K562 (cell line): Measurements from ENCODE around the gene ANO9. TPM values are rescaled to one million over a fixed set of nuclear protein-coding genes. Genes with fewer than 3 reads are reported as not detected.
A peak's percentile ranks its signal among the peaks of the same experiment; 100 is the strongest.

Experiments used
- C11orf30 ChIP-seq: fragments of 450-650 bp; IDR thresholded peaks from 2 replicates; pipeline ENCODE4 v1.6.1; 2016; ENCODE audit warnings: low read depth, mild to moderate bottlenecking
- EZH2 ChIP-seq: IDR thresholded peaks from 2 replicates; pipeline ENCODE4 v1.6.1; 2012; ENCODE audit warnings: low read depth, mild to moderate bottlenecking, inconsistent platforms, low read length, borderline replicate concordance
- HNRNPL ChIP-seq: fragments of 200-400 bp; formaldehyde crosslinking; IDR thresholded peaks from 2 replicates; pipeline ENCODE4 v1.6.1; 2017; ENCODE audit warnings: low read depth, mild to moderate bottlenecking, low read length
- L3MBTL2 ChIP-seq: fragments of 450-650 bp; IDR thresholded peaks from 2 replicates; pipeline ENCODE4 v1.6.1; 2016; ENCODE audit warnings: mild to moderate bottlenecking, moderate library complexity
- MECOM ChIP-seq: fragments of 250-450 bp; sonication (Bioruptor Pico); IDR thresholded peaks from 2 replicates; pipeline ENCODE4 v1.8.0; 2022; ENCODE audit warnings: inconsistent platforms
- NR2F6 ChIP-seq: fragments of 450-650 bp; formaldehyde crosslinking; IDR thresholded peaks from 2 replicates; pipeline ENCODE4 v1.4.0; 2020; ENCODE audit warnings: mild to moderate bottlenecking
- NR3C1 ChIP-seq: sonication (generic); formaldehyde crosslinking; IDR thresholded peaks from 2 replicates; pipeline ENCODE4 v1.8.1; 2022; ENCODE audit warnings: missing genetic modification reagents
- PYGO2 ChIP-seq: fragments of 450-650 bp; IDR thresholded peaks from 2 replicates; pipeline ENCODE4 v1.6.1; 2016; ENCODE audit warnings: mild to moderate bottlenecking, missing genetic modification characterization, moderate library complexity, missing compliant biosample characterization
- RBM25 ChIP-seq: fragments of 200-400 bp; formaldehyde crosslinking; IDR thresholded peaks from 2 replicates; pipeline ENCODE4 v1.6.1; 2018; ENCODE audit warnings: low read length, low read depth, moderate library complexity; ENCODE audit not compliant: severe bottlenecking
- RUNX1 ChIP-seq: sonication (generic); IDR thresholded peaks from 2 replicates; pipeline ENCODE4 v1.6.1; 2016; ENCODE audit warnings: antibody characterized with exemption, low read depth
- SLC30A9 ChIP-seq: fragments of 250-450 bp; sonication (Bioruptor Pico); IDR thresholded peaks from 2 replicates; pipeline ENCODE4 v1.8.0; 2022; ENCODE audit warnings: mild to moderate bottlenecking, moderate library complexity
- STAG1 ChIP-seq: sonication (generic); formaldehyde crosslinking; IDR thresholded peaks from 2 replicates; pipeline ENCODE4 v1.5.0; 2020; ENCODE audit warnings: missing genetic modification reagents, borderline replicate concordance
- WHSC1 ChIP-seq: IDR thresholded peaks from one replicate; pipeline ENCODE4 v1.6.1; 2012; ENCODE audit warnings: low read length, control low read depth, inconsistent platforms
- ZKSCAN1 ChIP-seq: fragments of 150-350 bp; IDR thresholded peaks from 2 replicates; pipeline ENCODE4 v1.6.1; 2016; ENCODE audit warnings: low read depth, low read length
- ZNF551 ChIP-seq: fragments of 250-450 bp; sonication (Bioruptor Pico); IDR thresholded peaks from 2 replicates; pipeline ENCODE4 v1.5.0; 2021; ENCODE audit warnings: mild to moderate bottlenecking, moderate library complexity
- polyA plus RNA-seq, 8 experiments: library from polyadenylated mRNA; depleted of rRNA in 4 of 8; stranded (reverse) in 5 of 8; unstranded in 3 of 8; fragments of >200 nt; fragmentation: Nextera tagmentation in 2 of 8; fragmentation: Illumina TruSeq in 1 of 8; extraction: Ambion mirVana in 2 of 8; extraction: Trizol in 1 of 8; gene quantifications; 2 replicates each; pipeline versions ENCODE4 v1.2.1 to v1.2.3, GENCODE V29; 2011 to 2014; ENCODE audit warnings: inconsistent platforms in 1 of 8, missing spikeins in 1 of 8
- total RNA-seq, 7 experiments: library from RNA; depleted of rRNA in 6 of 7; stranded (reverse); fragments of >200 nt in 6 of 7; fragmentation: Illumina TruSeq in 2 of 7; extraction: Trizol in 2 of 7; gene quantifications; 2 replicates each; pipeline versions ENCODE4 v1.2.1 to v1.2.3, GENCODE V29; 2011 to 2021; ENCODE audit warnings: low replicate concordance in 1 of 7
- TF ChIP-seq, protein P1 (sequence below): fragments of 450-650 bp; IDR thresholded peaks from 2 replicates; pipeline ENCODE4 v1.6.1; 2016; ENCODE audit warnings: mild to moderate bottlenecking, moderate library complexity
- TF ChIP-seq, protein P2 (sequence below): sonication (generic); formaldehyde crosslinking; IDR thresholded peaks from 2 replicates; pipeline ENCODE4 v1.8.0; 2022; ENCODE audit warnings: mild to moderate bottlenecking, missing genetic modification reagents

The ANO9 gene
- total and polyA plus RNA-seq, 9 of the 15 experiments (the other 6 are each of a cell fraction or from before 2014, with no cell fraction given) = 0.20 to 14.5 (median 4.5) TPM

DNA sequence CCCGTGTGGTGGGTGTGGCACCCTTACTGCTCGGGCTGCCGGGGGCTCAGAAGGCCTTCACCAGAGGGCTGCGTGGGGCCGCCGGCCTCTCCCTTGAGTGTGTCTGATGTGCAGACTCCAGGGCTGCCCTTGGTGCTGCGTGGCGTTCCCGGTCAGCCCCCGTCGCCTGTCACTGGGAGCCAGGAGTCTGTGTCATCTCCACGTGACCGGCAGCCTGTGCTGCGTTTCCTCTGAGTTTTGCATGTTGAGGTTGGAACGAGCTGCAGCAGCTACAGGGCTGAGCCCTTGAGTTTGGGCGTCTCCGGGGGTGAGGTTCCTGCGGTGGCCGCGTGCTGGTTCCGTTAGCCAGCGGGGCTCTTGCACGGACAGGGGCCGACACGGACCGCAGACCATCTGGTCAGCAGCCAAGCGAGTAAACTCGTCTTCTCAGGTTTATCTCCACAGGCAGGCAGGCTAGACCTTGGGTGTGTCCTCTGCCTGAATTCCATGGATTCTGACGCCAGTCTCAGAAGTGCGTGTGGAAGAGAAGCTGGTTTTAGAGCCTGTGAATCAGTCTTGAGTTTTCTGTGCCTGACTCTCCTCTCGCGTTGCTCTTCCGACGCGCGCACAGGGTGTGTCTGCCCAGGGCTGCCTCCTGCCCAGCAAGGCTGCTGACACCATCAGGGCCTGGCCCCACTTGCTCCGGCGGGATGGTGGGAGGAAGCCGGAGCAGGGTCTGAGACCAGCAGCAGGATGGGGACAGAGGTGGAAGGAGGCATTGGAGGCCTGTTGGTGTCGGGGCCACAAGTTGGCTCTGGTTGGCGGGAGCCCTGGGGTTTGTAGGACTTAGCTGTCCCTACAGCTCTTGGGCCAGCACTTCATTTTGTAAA lies 18.8 kb upstream of the ANO9 start (continued):
- TF ChIP-seq ZNF551 (CRISPR knock-in tag) = no peak
- 0 out of 2 replicates have a peak, but pooled peaks have one; percentile 52 for TF ChIP-seq RUNX1
- no peak for TF ChIP-seq SLC30A9 (CRISPR knock-in tag)
- TF ChIP-seq ZKSCAN1 = peak; percentile 59; the same call in 1 of the 2 replicates
- TF ChIP-seq C11orf30 = no peak
- TF ChIP-seq MECOM (CRISPR knock-in tag) = peak; percentile 47; the same call in 1 of the 2 replicates
- peak; percentile 96 for TF ChIP-seq L3MBTL2
- no peak for TF ChIP-seq HNRNPL
- TF ChIP-seq, protein P1, sequence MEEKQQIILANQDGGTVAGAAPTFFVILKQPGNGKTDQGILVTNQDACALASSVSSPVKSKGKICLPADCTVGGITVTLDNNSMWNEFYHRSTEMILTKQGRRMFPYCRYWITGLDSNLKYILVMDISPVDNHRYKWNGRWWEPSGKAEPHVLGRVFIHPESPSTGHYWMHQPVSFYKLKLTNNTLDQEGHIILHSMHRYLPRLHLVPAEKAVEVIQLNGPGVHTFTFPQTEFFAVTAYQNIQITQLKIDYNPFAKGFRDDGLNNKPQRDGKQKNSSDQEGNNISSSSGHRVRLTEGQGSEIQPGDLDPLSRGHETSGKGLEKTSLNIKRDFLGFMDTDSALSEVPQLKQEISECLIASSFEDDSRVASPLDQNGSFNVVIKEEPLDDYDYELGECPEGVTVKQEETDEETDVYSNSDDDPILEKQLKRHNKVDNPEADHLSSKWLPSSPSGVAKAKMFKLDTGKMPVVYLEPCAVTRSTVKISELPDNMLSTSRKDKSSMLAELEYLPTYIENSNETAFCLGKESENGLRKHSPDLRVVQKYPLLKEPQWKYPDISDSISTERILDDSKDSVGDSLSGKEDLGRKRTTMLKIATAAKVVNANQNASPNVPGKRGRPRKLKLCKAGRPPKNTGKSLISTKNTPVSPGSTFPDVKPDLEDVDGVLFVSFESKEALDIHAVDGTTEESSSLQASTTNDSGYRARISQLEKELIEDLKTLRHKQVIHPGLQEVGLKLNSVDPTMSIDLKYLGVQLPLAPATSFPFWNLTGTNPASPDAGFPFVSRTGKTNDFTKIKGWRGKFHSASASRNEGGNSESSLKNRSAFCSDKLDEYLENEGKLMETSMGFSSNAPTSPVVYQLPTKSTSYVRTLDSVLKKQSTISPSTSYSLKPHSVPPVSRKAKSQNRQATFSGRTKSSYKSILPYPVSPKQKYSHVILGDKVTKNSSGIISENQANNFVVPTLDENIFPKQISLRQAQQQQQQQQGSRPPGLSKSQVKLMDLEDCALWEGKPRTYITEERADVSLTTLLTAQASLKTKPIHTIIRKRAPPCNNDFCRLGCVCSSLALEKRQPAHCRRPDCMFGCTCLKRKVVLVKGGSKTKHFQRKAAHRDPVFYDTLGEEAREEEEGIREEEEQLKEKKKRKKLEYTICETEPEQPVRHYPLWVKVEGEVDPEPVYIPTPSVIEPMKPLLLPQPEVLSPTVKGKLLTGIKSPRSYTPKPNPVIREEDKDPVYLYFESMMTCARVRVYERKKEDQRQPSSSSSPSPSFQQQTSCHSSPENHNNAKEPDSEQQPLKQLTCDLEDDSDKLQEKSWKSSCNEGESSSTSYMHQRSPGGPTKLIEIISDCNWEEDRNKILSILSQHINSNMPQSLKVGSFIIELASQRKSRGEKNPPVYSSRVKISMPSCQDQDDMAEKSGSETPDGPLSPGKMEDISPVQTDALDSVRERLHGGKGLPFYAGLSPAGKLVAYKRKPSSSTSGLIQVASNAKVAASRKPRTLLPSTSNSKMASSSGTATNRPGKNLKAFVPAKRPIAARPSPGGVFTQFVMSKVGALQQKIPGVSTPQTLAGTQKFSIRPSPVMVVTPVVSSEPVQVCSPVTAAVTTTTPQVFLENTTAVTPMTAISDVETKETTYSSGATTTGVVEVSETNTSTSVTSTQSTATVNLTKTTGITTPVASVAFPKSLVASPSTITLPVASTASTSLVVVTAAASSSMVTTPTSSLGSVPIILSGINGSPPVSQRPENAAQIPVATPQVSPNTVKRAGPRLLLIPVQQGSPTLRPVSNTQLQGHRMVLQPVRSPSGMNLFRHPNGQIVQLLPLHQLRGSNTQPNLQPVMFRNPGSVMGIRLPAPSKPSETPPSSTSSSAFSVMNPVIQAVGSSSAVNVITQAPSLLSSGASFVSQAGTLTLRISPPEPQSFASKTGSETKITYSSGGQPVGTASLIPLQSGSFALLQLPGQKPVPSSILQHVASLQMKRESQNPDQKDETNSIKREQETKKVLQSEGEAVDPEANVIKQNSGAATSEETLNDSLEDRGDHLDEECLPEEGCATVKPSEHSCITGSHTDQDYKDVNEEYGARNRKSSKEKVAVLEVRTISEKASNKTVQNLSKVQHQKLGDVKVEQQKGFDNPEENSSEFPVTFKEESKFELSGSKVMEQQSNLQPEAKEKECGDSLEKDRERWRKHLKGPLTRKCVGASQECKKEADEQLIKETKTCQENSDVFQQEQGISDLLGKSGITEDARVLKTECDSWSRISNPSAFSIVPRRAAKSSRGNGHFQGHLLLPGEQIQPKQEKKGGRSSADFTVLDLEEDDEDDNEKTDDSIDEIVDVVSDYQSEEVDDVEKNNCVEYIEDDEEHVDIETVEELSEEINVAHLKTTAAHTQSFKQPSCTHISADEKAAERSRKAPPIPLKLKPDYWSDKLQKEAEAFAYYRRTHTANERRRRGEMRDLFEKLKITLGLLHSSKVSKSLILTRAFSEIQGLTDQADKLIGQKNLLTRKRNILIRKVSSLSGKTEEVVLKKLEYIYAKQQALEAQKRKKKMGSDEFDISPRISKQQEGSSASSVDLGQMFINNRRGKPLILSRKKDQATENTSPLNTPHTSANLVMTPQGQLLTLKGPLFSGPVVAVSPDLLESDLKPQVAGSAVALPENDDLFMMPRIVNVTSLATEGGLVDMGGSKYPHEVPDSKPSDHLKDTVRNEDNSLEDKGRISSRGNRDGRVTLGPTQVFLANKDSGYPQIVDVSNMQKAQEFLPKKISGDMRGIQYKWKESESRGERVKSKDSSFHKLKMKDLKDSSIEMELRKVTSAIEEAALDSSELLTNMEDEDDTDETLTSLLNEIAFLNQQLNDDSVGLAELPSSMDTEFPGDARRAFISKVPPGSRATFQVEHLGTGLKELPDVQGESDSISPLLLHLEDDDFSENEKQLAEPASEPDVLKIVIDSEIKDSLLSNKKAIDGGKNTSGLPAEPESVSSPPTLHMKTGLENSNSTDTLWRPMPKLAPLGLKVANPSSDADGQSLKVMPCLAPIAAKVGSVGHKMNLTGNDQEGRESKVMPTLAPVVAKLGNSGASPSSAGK = peak; percentile 92
- TF ChIP-seq STAG1 (CRISPR knock-in tag) = no peak
- no peak for TF ChIP-seq NR3C1 (CRISPR knock-in tag)
- TF ChIP-seq PYGO2 = no peak
- no peak for TF ChIP-seq EZH2
- TF ChIP-seq NR2F6 (CRISPR knock-in tag) = no peak
- no peak for TF ChIP-seq WHSC1
- TF ChIP-seq, protein P2, sequence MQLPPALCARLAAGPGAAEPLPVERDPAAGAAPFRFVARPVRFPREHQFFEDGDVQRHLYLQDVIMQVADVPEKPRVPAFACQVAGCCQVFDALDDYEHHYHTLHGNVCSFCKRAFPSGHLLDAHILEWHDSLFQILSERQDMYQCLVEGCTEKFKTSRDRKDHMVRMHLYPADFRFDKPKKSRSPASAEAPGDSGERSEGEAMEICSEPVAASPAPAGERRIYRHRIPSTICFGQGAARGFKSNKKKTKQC (CRISPR knock-in tag) = no peak
- no peak for TF ChIP-seq RBM25
